Fibroblast of villous mesenchyme (primary cell): ENCODE results near the gene IGF1R. TPM values are rescaled to one million over a fixed set of nuclear protein-coding genes. Genes with fewer than 3 reads are reported as not detected.

Source experiments
- DNase-seq: peaks from one replicate; pipeline ENCODE4 v3.0.0-alpha.2; 2010; ENCODE audit warnings: low read depth
- H3K4me3 ChIP-seq: 2 replicates; pipeline ENCODE4 v1.5.1; 2011; ENCODE audit warnings: low read depth, mild to moderate bottlenecking, low read length
- CTCF ChIP-seq: IDR thresholded peaks from 2 replicates; pipeline ENCODE4 v1.5.1; 2012; ENCODE audit warnings: low read depth, mild to moderate bottlenecking, low read length; ENCODE audit not compliant: insufficient read depth
- total RNA-seq: library from RNA; depleted of rRNA; stranded (reverse); fragments of >200 nt; gene quantifications from 2 replicates; pipeline ENCODE4 v1.2.3, GENCODE V29; 2012

Gene IGF1R
- total RNA-seq, 1 donor, result 19.4 TPM

- no peak for TF ChIP-seq CTCF
- no peak overlapping the region for H3K4me3 ChIP-seq
- DNase-seq, result no peak
Measured at GRCh38 chr15:98712845-98713584, 64.7 kb downstream of the IGF1R start.

GRCh38 chr15:98713585-98714001 is 65.3 kb downstream of the IGF1R start:
- DNase-seq, result no peak
- no peak for TF ChIP-seq CTCF

GRCh38 chr15:98714922-98715321 is 66.6 kb downstream of the IGF1R start:
- H3K4me3 ChIP-seq, result no peak overlapping the region
- DNase-seq, result no peak
- no peak for TF ChIP-seq CTCF

More at GRCh38 chr15:98713585-98714001, 65.3 kb downstream of the IGF1R start:
- no peak overlapping the region for H3K4me3 ChIP-seq

GRCh38 chr15:98715401-98715800 is 67.1 kb downstream of the IGF1R start:
- no peak for DNase-seq
- TF ChIP-seq CTCF, result no peak

GRCh38 chr15:98715890-98716443 is 67.6 kb downstream of the IGF1R start:
- no peak for TF ChIP-seq CTCF
- no peak for DNase-seq
- H3K4me3 ChIP-seq, result no peak overlapping the region

More at GRCh38 chr15:98715401-98715800, 67.1 kb downstream of the IGF1R start:
- no peak overlapping the region for H3K4me3 ChIP-seq

GRCh38 chr15:98717371-98717770 is 69.0 kb downstream of the IGF1R start:
- no peak overlapping the region for H3K4me3 ChIP-seq
- TF ChIP-seq CTCF, result no peak
- no peak for DNase-seq

- no peak for TF ChIP-seq CTCF
- DNase-seq, result no peak
- no peak overlapping the region for H3K4me3 ChIP-seq
Measured at GRCh38 chr15:98717942-98718341, 69.6 kb downstream of the IGF1R start.
